Neural cell (in vitro differentiated cells): Measurements from ENCODE around the gene TAL1.

Source experiments
- CTCF ChIP-seq: fragments of 450-650 bp; IDR thresholded peaks from 2 replicates; pipeline ENCODE4 v1.5.1; 2014; ENCODE audit warnings: antibody characterized with exemption, mild to moderate bottlenecking, moderate library complexity; ENCODE audit not compliant: poor library complexity, severe bottlenecking
- EP300 ChIP-seq: fragments of 450-650 bp; conservative IDR thresholded peaks from 2 replicates; pipeline ENCODE4 v1.6.1; 2014; ENCODE audit warnings: antibody characterized with exemption, mild to moderate bottlenecking, moderate library complexity; ENCODE audit not compliant: poor library complexity, severe bottlenecking
- EZH2 ChIP-seq: fragments of 200-600, 300-800 bp; shearing (Covaris generic), sonication (generic); IDR thresholded peaks from 2 replicates; pipeline ENCODE4 v1.6.1; 2014; ENCODE audit warnings: antibody characterized with exemption, low read length, borderline replicate concordance, mild to moderate bottlenecking; ENCODE audit not compliant: insufficient read depth, poor library complexity, severe bottlenecking
- MXI1 ChIP-seq: fragments of 450-650 bp; conservative IDR thresholded peaks from 2 replicates; pipeline ENCODE4 v1.6.1; 2014; ENCODE audit warnings: antibody characterized with exemption, mild to moderate bottlenecking; ENCODE audit not compliant: poor library complexity, severe bottlenecking
- POLR2AphosphoS5 ChIP-seq: IDR thresholded peaks from 2 replicates; pipeline ENCODE4 v1.6.1; 2012
- RAD21 ChIP-seq: fragments of 450-650 bp; conservative IDR thresholded peaks from 2 replicates; pipeline ENCODE4 v1.6.1; 2014; ENCODE audit warnings: antibody characterized with exemption, mild to moderate bottlenecking, moderate library complexity
- REST ChIP-seq: IDR thresholded peaks from 2 replicates; pipeline ENCODE4 v1.6.1; 2012; ENCODE audit warnings: borderline replicate concordance
- SMC3 ChIP-seq: fragments of 450-650 bp; conservative IDR thresholded peaks from 2 replicates; pipeline ENCODE4 v1.6.1; 2014; ENCODE audit warnings: antibody characterized with exemption, mild to moderate bottlenecking, moderate library complexity; ENCODE audit not compliant: poor library complexity
- TAF1 ChIP-seq: IDR thresholded peaks from 2 replicates; pipeline ENCODE4 v1.6.1; 2012; ENCODE audit warnings: low read depth

GRCh38 chr1:47225430-47226100, 6.5 kb downstream of the TAL1 start:
- TF ChIP-seq POLR2AphosphoS5 = no peak
- TF ChIP-seq CTCF = no peak
- TF ChIP-seq RAD21 = no peak
- TF ChIP-seq TAF1 = no peak
- TF ChIP-seq SMC3 = no peak
- no peak for TF ChIP-seq EP300
- no peak for TF ChIP-seq REST
- TF ChIP-seq MXI1 = no peak
- peak; percentile 81 for TF ChIP-seq EZH2
